GM12875 (cell line): ENCODE data around the gene ATP11C.
"Not testable (repeated sequence)": the region's sequence is repeated elsewhere in the genome, so short reads cannot be mapped to it uniquely, and the experiment has no call there.

Experiments used
- H3K4me3 ChIP-seq: one replicate; pipeline ENCODE4 v1.5.1; 2011; ENCODE audit warnings: low read depth, low read length, control low read depth
- CTCF ChIP-seq: IDR thresholded peaks from 2 replicates; pipeline ENCODE4 v1.5.1; 2011; ENCODE audit warnings: low read depth, mild to moderate bottlenecking, control low read depth, inconsistent platforms, low read length, moderate library complexity, borderline replicate concordance; ENCODE audit not compliant: insufficient read depth

The ATP11C gene

GRCh38 chrX:139862208-139862607, 70.6 kb downstream of the ATP11C start:
- TF ChIP-seq CTCF, result no peak
- H3K4me3 ChIP-seq, result no peak overlapping the region

GRCh38 chrX:139856826-139857225, 76.0 kb downstream of the ATP11C start:
- H3K4me3 ChIP-seq, result not testable (repeated sequence)

GRCh38 chrX:139851730-139852129, 81.1 kb downstream of the ATP11C start:
- TF ChIP-seq CTCF, result no peak

GRCh38 chrX:139850968-139851367, 81.9 kb downstream of the ATP11C start:
- TF ChIP-seq CTCF, result no peak
- no peak overlapping the region for H3K4me3 ChIP-seq

More at GRCh38 chrX:139851730-139852129, 81.1 kb downstream of the ATP11C start:
- no peak overlapping the region for H3K4me3 ChIP-seq

GRCh38 chrX:139844884-139845283, 88.0 kb downstream of the ATP11C start:
- no peak for TF ChIP-seq CTCF
- H3K4me3 ChIP-seq, result no peak overlapping the region

- H3K4me3 ChIP-seq, result no peak overlapping the region
Observed at GRCh38 chrX:139844163-139844562, 88.7 kb downstream of the ATP11C start.

GRCh38 chrX:139842326-139843185, 90.3 kb downstream of the ATP11C start:
- H3K4me3 ChIP-seq, result no peak overlapping the region
- no peak for TF ChIP-seq CTCF

More at GRCh38 chrX:139844163-139844562, 88.7 kb downstream of the ATP11C start:
- TF ChIP-seq CTCF, result no peak

GRCh38 chrX:139836335-139836734, 96.5 kb downstream of the ATP11C start:
- not testable (repeated sequence) for H3K4me3 ChIP-seq
